Measurements from ENCODE around the gene TULP1.

TULP1 gene

DNA sequence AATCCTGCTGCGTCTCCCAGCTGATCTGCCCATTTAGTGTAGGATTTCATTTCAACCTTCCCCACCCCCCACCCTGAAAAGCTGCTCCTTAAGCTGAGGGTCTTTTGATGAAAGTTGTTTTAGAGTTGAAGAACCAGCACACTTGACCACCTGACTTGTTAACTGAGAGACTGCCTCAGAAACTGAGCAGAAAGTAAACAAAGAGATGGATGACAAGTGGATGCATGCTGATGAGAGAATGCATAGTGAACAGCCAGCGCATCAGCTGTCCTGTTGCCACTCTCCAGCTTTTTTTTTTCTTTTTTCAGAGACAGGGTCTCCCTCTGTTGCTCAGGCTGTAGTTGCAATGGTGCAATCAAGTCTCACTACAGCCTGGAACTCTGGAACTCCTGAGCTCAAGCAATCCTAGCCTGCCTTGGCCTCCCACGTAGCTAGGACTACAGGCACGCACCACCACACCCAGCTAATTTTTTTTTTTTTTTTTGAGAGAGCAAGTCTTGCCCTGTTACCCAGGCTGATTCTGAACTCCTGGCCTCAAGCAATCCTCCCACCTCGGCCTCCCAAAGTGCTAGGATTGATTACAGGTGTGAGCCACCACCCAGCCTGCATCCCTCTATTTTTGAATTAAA lies 35.0 kb downstream of the TULP1 start:
- no peaks in the 10 kb centered on the region for H3K36me3 ChIP-seq
- TF ChIP-seq, protein P1, sequence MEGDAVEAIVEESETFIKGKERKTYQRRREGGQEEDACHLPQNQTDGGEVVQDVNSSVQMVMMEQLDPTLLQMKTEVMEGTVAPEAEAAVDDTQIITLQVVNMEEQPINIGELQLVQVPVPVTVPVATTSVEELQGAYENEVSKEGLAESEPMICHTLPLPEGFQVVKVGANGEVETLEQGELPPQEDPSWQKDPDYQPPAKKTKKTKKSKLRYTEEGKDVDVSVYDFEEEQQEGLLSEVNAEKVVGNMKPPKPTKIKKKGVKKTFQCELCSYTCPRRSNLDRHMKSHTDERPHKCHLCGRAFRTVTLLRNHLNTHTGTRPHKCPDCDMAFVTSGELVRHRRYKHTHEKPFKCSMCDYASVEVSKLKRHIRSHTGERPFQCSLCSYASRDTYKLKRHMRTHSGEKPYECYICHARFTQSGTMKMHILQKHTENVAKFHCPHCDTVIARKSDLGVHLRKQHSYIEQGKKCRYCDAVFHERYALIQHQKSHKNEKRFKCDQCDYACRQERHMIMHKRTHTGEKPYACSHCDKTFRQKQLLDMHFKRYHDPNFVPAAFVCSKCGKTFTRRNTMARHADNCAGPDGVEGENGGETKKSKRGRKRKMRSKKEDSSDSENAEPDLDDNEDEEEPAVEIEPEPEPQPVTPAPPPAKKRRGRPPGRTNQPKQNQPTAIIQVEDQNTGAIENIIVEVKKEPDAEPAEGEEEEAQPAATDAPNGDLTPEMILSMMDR (IDR thresholded peaks at IDR 0.05): no peak
- H3K4me3 ChIP-seq (ENCODE audit: low read depth in 1 of 2, low read length in 1 of 2): no peak overlapping the region
- H3K27ac ChIP-seq: no peak overlapping the region
- no peaks in the 10 kb centered on the region for H3K27me3 ChIP-seq
- H3K4me1 ChIP-seq (ENCODE audit: control insufficient read depth in 1 of 2, insufficient read depth in 1 of 2, low read depth in 1 of 2, low read length in 1 of 2): no peaks in the 10 kb centered on the region
- no peaks in the 10 kb centered on the region for H3K9me3 ChIP-seq

DNA sequence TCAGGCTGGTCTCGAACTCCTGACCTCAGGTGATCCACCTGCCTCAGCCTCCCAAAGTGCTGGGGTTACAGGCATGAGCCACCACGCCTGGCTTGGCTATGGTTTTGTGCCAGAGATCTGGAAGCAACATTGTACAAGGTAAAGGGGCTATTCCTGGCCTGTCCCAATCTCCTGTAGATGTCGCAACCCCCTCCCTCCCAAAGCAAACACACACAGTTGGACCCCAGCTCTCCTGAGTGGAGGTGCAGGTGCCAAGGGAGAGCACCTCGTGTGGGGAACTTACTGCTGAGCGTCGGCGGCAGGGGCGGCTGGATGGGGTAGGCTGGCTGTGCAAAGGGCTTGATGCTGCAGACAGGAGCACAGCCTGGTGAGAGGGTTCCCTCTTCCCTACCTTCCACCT lies 35.7 kb downstream of the TULP1 start:
- H3K36me3 ChIP-seq: no peaks in the 10 kb centered on the region
- TF ChIP-seq, protein P1 (IDR thresholded peaks at IDR 0.05): no peak
- H3K4me3 ChIP-seq (ENCODE audit: low read depth in 1 of 2, low read length in 1 of 2): no peak overlapping the region
- H3K27me3 ChIP-seq: no peaks in the 10 kb centered on the region
- no peak overlapping the region for H3K27ac ChIP-seq
- no peaks in the 10 kb centered on the region for H3K9me3 ChIP-seq
- H3K4me1 ChIP-seq (ENCODE audit: control insufficient read depth in 1 of 2, insufficient read depth in 1 of 2, low read depth in 1 of 2, low read length in 1 of 2): no peaks in the 10 kb centered on the region

DNA sequence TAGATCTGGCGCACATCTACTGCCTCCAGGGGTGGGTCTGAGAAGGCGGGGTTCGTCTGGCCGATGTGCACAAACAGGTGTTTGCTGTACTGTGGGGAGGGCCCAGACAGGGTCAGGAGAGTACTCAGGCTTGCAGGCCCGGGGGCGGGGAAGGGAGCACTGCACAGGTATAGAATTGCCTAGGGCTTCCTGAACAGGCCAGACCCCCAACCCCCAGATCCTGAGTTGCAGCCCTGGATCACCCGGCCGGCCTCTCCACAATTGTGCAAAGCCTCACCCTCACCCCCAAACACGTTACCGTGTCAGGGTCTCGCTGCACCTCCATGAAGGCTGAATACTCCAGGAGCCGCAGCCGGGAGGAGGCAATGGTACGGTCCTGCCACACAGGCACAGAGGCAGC lies 36.7 kb downstream of the TULP1 start:
- H3K27me3 ChIP-seq: no peaks in the 10 kb centered on the region
- TF ChIP-seq, protein P1 (IDR thresholded peaks at IDR 0.05): no peak
- no peaks in the 10 kb centered on the region for H3K36me3 ChIP-seq
- H3K9me3 ChIP-seq: no peaks in the 10 kb centered on the region
- H3K4me3 ChIP-seq (ENCODE audit: low read depth in 1 of 2, low read length in 1 of 2): no peak overlapping the region
- no peaks in the 10 kb centered on the region for H3K4me1 ChIP-seq (ENCODE audit: control insufficient read depth in 1 of 2, insufficient read depth in 1 of 2, low read depth in 1 of 2, low read length in 1 of 2)
- H3K27ac ChIP-seq: no peak overlapping the region

DNA sequence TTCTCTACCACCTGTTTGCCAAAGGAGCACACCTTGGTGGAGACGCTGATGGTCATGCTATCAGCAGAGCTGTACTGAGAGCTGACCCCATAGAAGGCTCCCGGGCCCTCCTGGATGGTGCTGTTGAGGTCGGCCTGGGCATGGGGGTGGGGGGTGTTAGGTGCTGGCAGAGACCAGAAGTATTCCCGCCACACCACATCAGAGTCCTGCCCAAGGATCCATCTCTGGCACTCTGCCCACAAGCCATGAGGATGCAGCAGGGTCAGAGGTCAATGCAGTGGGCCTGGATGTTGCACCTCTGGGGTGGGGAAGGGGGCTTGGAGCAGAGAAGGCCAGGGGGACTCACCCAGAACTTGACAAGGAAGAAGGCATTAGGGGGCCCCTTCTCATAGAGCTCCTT lies 37.1 kb downstream of the TULP1 start:
- no peak overlapping the region for H3K4me3 ChIP-seq (ENCODE audit: low read depth in 1 of 2, low read length in 1 of 2)
- no peaks in the 10 kb centered on the region for H3K36me3 ChIP-seq

DNA sequence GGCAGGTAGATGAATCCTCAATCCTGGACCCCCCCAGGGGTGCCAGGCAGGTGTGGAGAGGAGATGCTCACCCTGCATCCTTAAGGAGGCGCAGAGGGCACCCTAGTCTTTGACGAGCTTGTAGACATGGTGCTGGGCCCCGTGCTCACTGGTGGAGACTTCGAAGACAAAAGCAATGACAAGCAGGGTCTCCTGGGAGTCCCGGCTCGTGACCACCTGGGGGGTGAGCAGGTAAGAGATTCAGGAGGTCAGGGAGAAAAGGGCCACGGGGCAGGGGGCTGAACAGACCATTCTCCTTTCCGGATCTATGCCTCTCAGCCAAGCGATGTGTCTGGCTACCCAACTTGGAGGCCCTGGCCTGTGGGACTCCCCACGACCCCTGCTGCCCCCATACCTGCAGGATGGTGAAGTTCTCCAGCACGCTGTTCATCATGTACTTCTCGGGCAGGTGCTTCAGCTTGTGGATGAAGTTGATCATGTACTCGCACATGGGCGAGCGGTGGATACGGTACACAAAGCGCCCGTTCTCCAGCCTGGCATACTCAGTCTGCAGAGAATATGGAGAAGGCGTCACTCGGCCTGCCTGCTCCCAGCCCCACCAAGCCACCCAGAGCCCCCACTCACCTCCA lies 37.6 kb downstream of the TULP1 start:
- H3K4me1 ChIP-seq (ENCODE audit: control insufficient read depth in 1 of 2, insufficient read depth in 1 of 2, low read depth in 1 of 2, low read length in 1 of 2): no peaks in the 10 kb centered on the region
- no peaks in the 10 kb centered on the region for H3K9me3 ChIP-seq
- H3K4me3 ChIP-seq (ENCODE audit: low read depth in 1 of 2, low read length in 1 of 2): no peak overlapping the region
- H3K36me3 ChIP-seq: no peaks in the 10 kb centered on the region
- TF ChIP-seq, protein P1 (IDR thresholded peaks at IDR 0.05): no peak
- no peaks in the 10 kb centered on the region for H3K27me3 ChIP-seq
- H3K27ac ChIP-seq: no peak overlapping the region

More for the DNA sequence above, 37.1 kb downstream of the TULP1 start:
- Histone ChIP-seq H3K27ac (no peak overlapping the region), H3K4me1 (ENCODE audit: control insufficient read depth in 1 of 2, insufficient read depth in 1 of 2, low read depth in 1 of 2, low read length in 1 of 2) (no peaks in the 10 kb centered on the region), H3K9me3 (no peaks in the 10 kb centered on the region), H3K27me3 (no peaks in the 10 kb centered on the region)
- TF ChIP-seq, protein P1 (IDR thresholded peaks at IDR 0.05): no peak

Data from neutrophil (primary cell).